Measurements from ENCODE around the gene CLIC6. TPM values are rescaled to one million over a fixed set of nuclear protein-coding genes. Genes with fewer than 3 reads are reported as not detected.

Gene CLIC6
- total RNA-seq, 1 donor from 2014 or later: 1.3 TPM

GRCh38 chr21:34640858-34641257, 27.9 kb upstream of the CLIC6 start:
- no peak overlapping the region for H3K4me3 ChIP-seq (ENCODE audit: low read depth, low read length)
- no peak for DNase-seq (ENCODE audit: low read depth)
- TF ChIP-seq, protein P1, sequence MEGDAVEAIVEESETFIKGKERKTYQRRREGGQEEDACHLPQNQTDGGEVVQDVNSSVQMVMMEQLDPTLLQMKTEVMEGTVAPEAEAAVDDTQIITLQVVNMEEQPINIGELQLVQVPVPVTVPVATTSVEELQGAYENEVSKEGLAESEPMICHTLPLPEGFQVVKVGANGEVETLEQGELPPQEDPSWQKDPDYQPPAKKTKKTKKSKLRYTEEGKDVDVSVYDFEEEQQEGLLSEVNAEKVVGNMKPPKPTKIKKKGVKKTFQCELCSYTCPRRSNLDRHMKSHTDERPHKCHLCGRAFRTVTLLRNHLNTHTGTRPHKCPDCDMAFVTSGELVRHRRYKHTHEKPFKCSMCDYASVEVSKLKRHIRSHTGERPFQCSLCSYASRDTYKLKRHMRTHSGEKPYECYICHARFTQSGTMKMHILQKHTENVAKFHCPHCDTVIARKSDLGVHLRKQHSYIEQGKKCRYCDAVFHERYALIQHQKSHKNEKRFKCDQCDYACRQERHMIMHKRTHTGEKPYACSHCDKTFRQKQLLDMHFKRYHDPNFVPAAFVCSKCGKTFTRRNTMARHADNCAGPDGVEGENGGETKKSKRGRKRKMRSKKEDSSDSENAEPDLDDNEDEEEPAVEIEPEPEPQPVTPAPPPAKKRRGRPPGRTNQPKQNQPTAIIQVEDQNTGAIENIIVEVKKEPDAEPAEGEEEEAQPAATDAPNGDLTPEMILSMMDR (conservative IDR thresholded peaks at IDR 0.05; ENCODE audit: low read depth, low read length): no peak

- no peak overlapping the region for H3K4me3 ChIP-seq (ENCODE audit: low read depth, low read length)
- no peak for DNase-seq (ENCODE audit: low read depth)
- TF ChIP-seq, protein P1 (conservative IDR thresholded peaks at IDR 0.05; ENCODE audit: low read depth, low read length): no peak
Observed at GRCh38 chr21:34642211-34643075, 26.4 kb upstream of the CLIC6 start.

GRCh38 chr21:34644825-34645224, 24.0 kb upstream of the CLIC6 start:
- TF ChIP-seq, protein P1 (conservative IDR thresholded peaks at IDR 0.05; ENCODE audit: low read depth, low read length): no peak
- no peak for DNase-seq (ENCODE audit: low read depth)
- H3K4me3 ChIP-seq (ENCODE audit: low read depth, low read length): no peak overlapping the region

- H3K4me3 ChIP-seq (ENCODE audit: low read depth, low read length): no peak overlapping the region
- TF ChIP-seq, protein P1 (conservative IDR thresholded peaks at IDR 0.05; ENCODE audit: low read depth, low read length): no peak
- DNase-seq (ENCODE audit: low read depth): no peak
Observed at GRCh38 chr21:34647555-34647954, 21.2 kb upstream of the CLIC6 start.

DNA sequence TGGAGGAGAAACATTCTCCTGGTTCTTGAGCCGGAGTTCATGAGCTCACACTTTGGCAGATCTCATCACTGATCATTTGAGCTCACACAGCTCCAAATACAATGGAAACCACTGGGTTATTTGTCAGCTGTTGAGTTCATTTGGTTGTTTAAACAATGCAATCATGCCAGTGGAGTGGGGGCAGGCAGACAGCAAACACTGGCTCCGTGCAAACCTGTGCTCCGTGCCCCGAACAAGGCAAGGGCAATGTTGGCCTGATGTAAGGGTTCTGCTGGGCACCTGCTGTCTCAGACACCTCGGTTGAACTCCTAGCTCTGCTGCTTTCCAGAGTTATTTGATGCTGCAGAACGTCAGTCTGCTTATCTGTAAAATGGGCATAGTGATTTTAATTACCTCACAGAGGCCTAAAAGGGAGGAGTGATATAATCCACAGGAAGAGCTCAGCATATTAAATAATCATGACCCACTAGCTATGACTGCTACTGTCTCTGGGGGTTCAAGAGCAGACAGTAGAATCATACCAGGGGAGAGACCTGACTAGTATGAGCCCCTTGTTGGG, 20.0 kb upstream of the CLIC6 start:
- TF ChIP-seq, protein P1 (conservative IDR thresholded peaks at IDR 0.05; ENCODE audit: low read depth, low read length): no peak
- no peak for DNase-seq (ENCODE audit: low read depth)
- H3K4me3 ChIP-seq (ENCODE audit: low read depth, low read length): no peak overlapping the region

- TF ChIP-seq, protein P1 (conservative IDR thresholded peaks at IDR 0.05; ENCODE audit: low read depth, low read length): no peak
- H3K4me3 ChIP-seq (ENCODE audit: low read depth, low read length): no peak overlapping the region
- no peak for DNase-seq (ENCODE audit: low read depth)
Observed at GRCh38 chr21:34649400-34649799, 19.4 kb upstream of the CLIC6 start.
